Panc1 (cell line): ENCODE results near the gene GALNT10. TPM values are rescaled to one million over a fixed set of nuclear protein-coding genes. Genes with fewer than 3 reads are reported as not detected.

ENCODE experiments used
- ATAC-seq: fragments of 200-7000 bp; cut with Tn5 transposase; 2 replicates; pipeline ENCODE4 v1.9.1; 2020; ENCODE audit warnings: mild to moderate bottlenecking, moderate library complexity
- BruUV-seq: library from RNA; stranded (reverse); fragments of 400-500 nt; replicated peaks from 2 replicates; lab custom pipeline; 2021; lab: Mats Ljungman, UMichigan
- CTCF ChIA-PET: fragments of 300-600 bp; sonication (Branson Sonifier 250); formaldehyde crosslinking; loops from one replicate; lab custom pipeline; 2022; ENCODE audit warnings: antibody characterized with exemption; lab: Charles Lee
- POLR2A ChIA-PET: fragments of 300-600 bp; sonication (Branson Sonifier 250); formaldehyde crosslinking; loops from one replicate; lab custom pipeline; 2022; ENCODE audit warnings: antibody characterized with exemption; lab: Charles Lee
- DNase-seq: peaks from one replicate; pipeline ENCODE4 v3.0.0-alpha.2; 2010; ENCODE audit warnings: low read depth, low spot score
- H3K27ac ChIP-seq: 2 replicates; pipeline ENCODE4 v1.5.1; 2011; ENCODE audit warnings: mild to moderate bottlenecking, low read length, inconsistent platforms
- H3K27me3 ChIP-seq: fragments of 200-500 bp; sonication (Bioruptor generic); 2 replicates; pipeline ENCODE4 v1.6.0; 2014; ENCODE audit warnings: low read length, inconsistent platforms; ENCODE audit not compliant: control insufficient read depth, insufficient read depth
- H3K36me3 ChIP-seq: fragments of 200-500 bp; sonication (Bioruptor generic); 2 replicates; pipeline ENCODE4 v1.5.1; 2014; ENCODE audit warnings: inconsistent platforms, mild to moderate bottlenecking, low read length, moderate library complexity; ENCODE audit not compliant: control insufficient read depth, insufficient read depth
- H3K4me1 ChIP-seq: 2 replicates; pipeline ENCODE4 v1.5.1; 2011; ENCODE audit warnings: inconsistent platforms, mild to moderate bottlenecking, low read length, moderate library complexity; ENCODE audit not compliant: control insufficient read depth, insufficient read depth
- H3K4me3 ChIP-seq, 2 experiments: 2 replicates each; pipeline ENCODE4 v1.5.1; 2011 to 2012; ENCODE audit warnings: low read depth in 2 of 2, low read length in 2 of 2, mild to moderate bottlenecking in 2 of 2, inconsistent platforms in 1 of 2, moderate library complexity in 1 of 2
- H3K9me3 ChIP-seq: fragments of 200-500 bp; sonication (Bioruptor generic); 2 replicates; pipeline ENCODE4 v1.5.1; 2014; ENCODE audit warnings: low read depth, mild to moderate bottlenecking, inconsistent platforms, low read length, moderate library complexity; ENCODE audit not compliant: control insufficient read depth, insufficient read depth
- POLR2AphosphoS5 ChIP-seq: IDR thresholded peaks from 2 replicates; pipeline ENCODE4 v1.6.1; 2012; ENCODE audit warnings: mild to moderate bottlenecking, low read depth, low read length, moderate library complexity
- REST ChIP-seq, 2 experiments: IDR thresholded peaks; 2 replicates each; pipeline ENCODE4 v1.6.1; 2011 to 2012; ENCODE audit warnings: low read depth in 2 of 2, control low read depth in 1 of 2, low read length in 1 of 2, mild to moderate bottlenecking in 1 of 2, moderate library complexity in 1 of 2; ENCODE audit not compliant: insufficient read depth in 1 of 2
- SIN3A ChIP-seq: IDR thresholded peaks from 2 replicates; pipeline ENCODE4 v1.6.1; 2012; ENCODE audit warnings: low read depth, mild to moderate bottlenecking, low read length, moderate library complexity, borderline replicate concordance; ENCODE audit not compliant: insufficient read depth
- TCF7L2 ChIP-seq: IDR thresholded peaks from 2 replicates; pipeline ENCODE4 v1.6.1; 2011; ENCODE audit warnings: mild to moderate bottlenecking, low read depth, low read length, inconsistent platforms
- in situ Hi-C: cut with HindIII; loops from 2 replicates; pipeline ENCODE4 v1.10.0; 2016; ENCODE audit warnings: low sequenced_read_pairs, low pct_unique_long_range_greater_than_20kb
- intact Hi-C: fragments of 100-400 bp; cut with micrococcal nuclease; formaldehyde crosslinking; loops from one replicate; pipeline ENCODE4 v1.10.0; 2022; ENCODE audit not compliant: unreplicated experiment
- total RNA-seq: library from RNA; stranded (reverse); gene quantifications from one replicate; pipeline ENCODE4 v1.2.1, GENCODE V29; 2021; ENCODE audit not compliant: unreplicated experiment
- TF ChIP-seq, protein P1 (sequence below): fragments of 450-650 bp; IDR thresholded peaks from 2 replicates; pipeline ENCODE4 v1.5.1; 2017; ENCODE audit warnings: mild to moderate bottlenecking

The GALNT10 gene
- total RNA-seq, 1 experiment from 2014 or later = 50.5 TPM

DNA sequence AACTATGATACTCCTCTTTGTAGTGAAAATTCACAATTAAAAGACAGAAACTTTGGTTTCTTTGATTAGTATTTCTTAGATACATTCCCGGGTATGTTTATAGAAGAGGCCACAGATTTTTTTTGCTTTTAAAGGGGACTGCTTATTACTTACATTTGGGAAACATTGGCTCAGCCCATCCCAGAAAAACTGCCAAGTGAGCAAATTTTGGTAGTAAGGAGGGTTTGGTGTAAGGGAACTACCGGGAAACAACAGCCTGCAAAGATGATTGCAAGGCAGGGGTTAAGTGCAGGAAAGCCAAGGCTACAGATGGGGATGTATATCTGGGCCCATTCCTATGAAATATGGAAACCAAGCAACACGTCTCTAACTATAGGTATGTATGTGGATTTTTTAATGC is 166.4 kb downstream of the GALNT10 start:
- ChIA-PET CTCF (no interaction called here), POLR2A (no interaction called here)
- TF ChIP-seq POLR2AphosphoS5 (no peak), TCF7L2 (no peak), REST (IDR thresholded peaks at IDR 0.05; ENCODE audit: insufficient read depth in 1 of 2, low read depth in 2 of 2, low read length in 1 of 2) (no peak), SIN3A (no peak)
- TF ChIP-seq, protein P1, sequence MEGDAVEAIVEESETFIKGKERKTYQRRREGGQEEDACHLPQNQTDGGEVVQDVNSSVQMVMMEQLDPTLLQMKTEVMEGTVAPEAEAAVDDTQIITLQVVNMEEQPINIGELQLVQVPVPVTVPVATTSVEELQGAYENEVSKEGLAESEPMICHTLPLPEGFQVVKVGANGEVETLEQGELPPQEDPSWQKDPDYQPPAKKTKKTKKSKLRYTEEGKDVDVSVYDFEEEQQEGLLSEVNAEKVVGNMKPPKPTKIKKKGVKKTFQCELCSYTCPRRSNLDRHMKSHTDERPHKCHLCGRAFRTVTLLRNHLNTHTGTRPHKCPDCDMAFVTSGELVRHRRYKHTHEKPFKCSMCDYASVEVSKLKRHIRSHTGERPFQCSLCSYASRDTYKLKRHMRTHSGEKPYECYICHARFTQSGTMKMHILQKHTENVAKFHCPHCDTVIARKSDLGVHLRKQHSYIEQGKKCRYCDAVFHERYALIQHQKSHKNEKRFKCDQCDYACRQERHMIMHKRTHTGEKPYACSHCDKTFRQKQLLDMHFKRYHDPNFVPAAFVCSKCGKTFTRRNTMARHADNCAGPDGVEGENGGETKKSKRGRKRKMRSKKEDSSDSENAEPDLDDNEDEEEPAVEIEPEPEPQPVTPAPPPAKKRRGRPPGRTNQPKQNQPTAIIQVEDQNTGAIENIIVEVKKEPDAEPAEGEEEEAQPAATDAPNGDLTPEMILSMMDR = no peak
- in situ Hi-C loops (no loop called here), intact Hi-C loops (no loop called here)
- H3K36me3 ChIP-seq = no peaks in the 10 kb centered on the region
- H3K4me3 ChIP-seq = no peak overlapping the region
- no peak for DNase-seq
- H3K4me1 ChIP-seq = no peaks in the 10 kb centered on the region
- H3K9me3 ChIP-seq = no peaks in the 10 kb centered on the region
- H3K27me3 ChIP-seq = no peaks in the 10 kb centered on the region
- no peak for ATAC-seq
- no TSS peak for BruUV-seq
- no peak overlapping the region for H3K27ac ChIP-seq

DNA sequence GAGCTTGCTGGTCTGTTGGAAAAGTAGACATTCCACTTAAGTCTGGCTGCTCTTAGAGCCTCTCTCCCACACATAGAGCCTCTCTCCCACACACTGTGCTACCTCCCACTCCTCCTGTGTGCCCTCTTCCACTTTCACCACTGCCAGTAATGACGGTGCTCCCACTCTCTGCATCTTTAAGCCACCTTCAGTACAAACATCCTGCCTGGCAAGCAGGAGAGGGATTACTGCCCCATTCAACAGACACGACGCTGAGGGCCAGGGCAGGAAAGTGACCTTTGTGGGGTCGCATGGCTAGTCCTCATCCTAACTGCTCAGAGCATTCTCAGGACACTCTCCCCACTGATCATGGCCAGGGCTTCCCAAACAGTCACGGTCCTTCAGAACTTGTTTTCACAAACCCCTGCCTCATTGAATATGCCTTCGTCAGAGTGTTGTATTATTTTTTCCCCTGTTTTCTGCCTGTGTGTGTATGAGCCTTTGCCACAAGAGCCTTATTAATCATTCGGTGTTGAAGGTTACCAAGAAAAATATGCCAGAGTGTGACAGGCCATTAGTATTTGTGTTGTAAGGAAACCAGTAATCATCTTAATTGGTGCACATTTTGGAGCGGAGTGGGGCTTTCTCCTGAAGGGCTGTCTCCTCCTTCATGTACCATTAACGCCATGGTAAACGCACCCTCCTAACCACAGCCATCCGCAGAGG is 168.1 kb downstream of the GALNT10 start:
- Histone ChIP-seq H3K9me3 (no peaks in the 10 kb centered on the region), H3K4me1 (no peaks in the 10 kb centered on the region), H3K27me3 (no peaks in the 10 kb centered on the region), H3K36me3 (no peaks in the 10 kb centered on the region), H3K27ac (no peak overlapping the region), H3K4me3 (no peak overlapping the region)
- ChIA-PET CTCF (no interaction called here), POLR2A (no interaction called here)
- in situ Hi-C loops = no loop called here
- no peak for TF ChIP-seq POLR2AphosphoS5
- TF ChIP-seq REST (IDR thresholded peaks at IDR 0.05; ENCODE audit: insufficient read depth in 1 of 2, low read depth in 2 of 2, low read length in 1 of 2) = no peak
- no peak for TF ChIP-seq SIN3A
- no peak for TF ChIP-seq TCF7L2
- TF ChIP-seq, protein P1 = no peak
- ATAC-seq (no peak), DNase-seq (no peak)
- intact Hi-C loops = no loop called here
- no TSS peak for BruUV-seq
